ENCODE results near the gene SOWAHD. TPM values are rescaled to one million over a fixed set of nuclear protein-coding genes. Genes with fewer than 3 reads are reported as not detected.

The SOWAHD gene
- 2.2 and 2.3 TPM in 2 replicates for total RNA-seq

GRCh38 chrX:119757979-119758730 is at the start of gene SOWAHD:
TSS of gene SOWAHD (plus strand) at chrX:119758588. CDS start at chrX:119758668, 80 bp downstream.
- intact Hi-C loops (cut with micrococcal nuclease) = loop anchor here (2.0 to 10.0 kb wide), 6 partner anchors 33 to 289 kb away; partner anchors contain the start of genes NKRF, RPL39, SEPTIN6 and SLC25A5

DNA sequence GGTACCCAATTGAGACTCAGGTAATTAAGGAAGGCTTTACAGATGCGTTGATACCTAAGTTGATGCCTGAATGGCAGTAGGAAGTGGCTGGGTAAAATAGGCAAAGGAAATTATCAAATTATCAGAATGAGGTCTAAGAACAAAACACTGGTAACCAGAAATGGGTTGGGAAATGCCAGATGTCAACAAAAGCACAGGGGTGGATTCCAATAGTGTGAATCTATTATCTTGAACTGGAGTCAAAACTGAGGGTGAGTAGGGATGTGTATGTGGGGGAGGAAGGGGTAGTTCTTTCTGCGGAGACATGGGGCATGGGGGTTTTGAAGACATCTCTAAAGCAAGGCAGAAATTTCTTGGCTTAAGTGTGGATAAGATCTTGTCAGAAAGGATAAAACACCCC is 49.5 kb upstream of the SOWAHD start:
- intact Hi-C loops (cut with micrococcal nuclease) = no loop called here

- intact Hi-C loops (cut with micrococcal nuclease) = no loop called here
Measured at GRCh38 chrX:119709630-119710029, 48.8 kb upstream of the SOWAHD start.

GRCh38 chrX:119721487-119721886 is 36.9 kb upstream of the SOWAHD start:
- intact Hi-C loops (cut with micrococcal nuclease) = no loop called here

GRCh38 chrX:119721926-119722325 is 36.5 kb upstream of the SOWAHD start:
- intact Hi-C loops (cut with micrococcal nuclease) = no loop called here

DNA sequence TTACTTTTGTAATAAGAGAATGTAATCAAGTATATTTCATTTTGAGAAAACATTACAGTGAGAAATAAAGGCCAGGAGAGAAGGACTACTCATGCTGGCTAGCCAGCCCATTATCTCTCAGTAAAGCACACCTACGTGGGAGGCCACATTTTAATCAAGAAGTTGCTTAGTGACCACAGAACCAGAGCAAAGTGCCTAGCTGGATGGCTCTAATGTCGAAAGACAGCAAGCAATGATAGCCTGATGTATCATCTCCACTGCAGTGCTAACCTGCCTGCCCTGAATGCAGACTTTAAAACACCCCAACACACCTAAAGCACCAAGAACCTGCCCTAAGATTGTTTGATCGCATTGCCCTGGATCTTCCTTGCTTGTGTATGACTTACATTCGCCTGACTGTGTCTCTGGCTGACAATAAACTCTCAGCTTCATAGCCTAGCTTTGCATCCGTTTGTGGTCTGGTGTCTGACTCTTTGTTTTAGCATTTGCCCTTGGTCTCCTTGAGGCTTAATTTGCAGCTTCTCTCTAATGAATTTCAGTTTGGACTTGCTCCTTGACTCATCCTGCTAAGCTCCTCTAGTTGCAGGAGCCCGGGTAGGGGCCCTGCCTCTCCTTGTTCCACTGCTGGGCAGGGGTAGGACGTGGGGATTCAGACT is 31.4 kb upstream of the SOWAHD start:
- intact Hi-C loops (cut with micrococcal nuclease) = loop anchor here (5.0 kb wide), 1 partner anchor 120 kb away; the partner anchor contains the start of gene NKRF

DNA sequence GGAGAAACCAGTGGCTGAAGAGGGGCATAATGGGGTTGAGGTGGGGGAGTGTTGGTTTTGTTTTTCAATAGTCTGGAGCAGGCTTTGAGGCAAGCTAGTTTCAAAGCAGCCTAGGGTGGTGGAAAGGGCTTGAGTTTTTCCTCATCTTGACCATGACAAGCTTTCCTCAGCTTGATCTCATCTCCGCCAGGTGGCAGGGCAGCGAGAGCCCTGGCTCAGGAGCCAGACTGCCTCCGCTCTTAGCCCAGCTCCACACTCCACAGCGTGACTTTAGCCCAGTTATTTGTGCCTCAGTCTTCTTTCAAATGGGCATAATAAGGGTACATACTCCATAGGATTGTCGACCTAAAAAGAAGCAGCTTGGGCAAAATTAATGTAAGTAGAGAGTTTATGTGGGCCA is 29.9 kb upstream of the SOWAHD start:
- intact Hi-C loops (cut with micrococcal nuclease) = loop anchor here (5.0 kb wide), 1 partner anchor 121 kb away; the partner anchor contains the start of gene NKRF

DNA sequence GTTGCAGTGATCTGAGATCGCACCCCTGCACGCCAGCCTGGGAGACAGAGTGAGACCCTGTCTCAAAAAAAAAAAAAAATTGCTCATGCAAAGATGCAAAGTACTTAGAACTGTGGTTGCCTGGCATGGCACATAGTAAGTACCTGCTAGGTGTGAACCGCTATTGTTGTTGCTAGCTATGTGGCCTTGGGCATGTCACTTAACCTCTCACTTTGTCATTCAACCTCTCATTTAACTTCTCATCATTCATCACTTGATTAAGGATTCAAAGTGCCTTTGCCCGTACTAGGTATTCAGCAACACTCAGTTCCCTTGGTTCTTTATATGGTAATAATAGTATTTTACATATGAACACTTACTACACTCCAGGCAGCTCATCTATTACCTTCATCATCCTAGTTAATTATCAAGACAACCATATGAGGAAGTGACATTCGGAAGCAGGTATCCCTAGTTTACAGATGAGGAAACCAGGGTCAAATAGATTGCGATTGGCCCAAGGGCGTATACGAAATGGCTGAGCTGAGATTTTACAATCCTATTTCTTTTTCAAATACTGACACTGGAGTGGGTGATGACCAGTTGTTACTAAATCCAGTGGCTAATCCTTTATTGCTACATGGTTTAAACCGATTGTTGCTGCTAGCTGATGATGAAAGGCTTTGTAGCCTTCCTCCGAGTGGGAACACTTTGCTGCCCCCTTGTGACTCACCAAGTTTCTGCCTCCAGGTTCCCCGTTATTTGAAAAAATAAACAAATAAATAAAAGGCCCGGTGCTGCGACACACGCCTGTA is 28.8 kb upstream of the SOWAHD start:
- intact Hi-C loops (cut with micrococcal nuclease) = loop anchor here (1.0 to 5.0 kb wide), 3 partner anchors 31 to 213 kb away; partner anchors contain the start of gene NKRF

- intact Hi-C loops (cut with micrococcal nuclease) = no loop called here
Measured at GRCh38 chrX:119734897-119735339, 23.5 kb upstream of the SOWAHD start.

- intact Hi-C loops (cut with micrococcal nuclease) = no loop called here
Measured at GRCh38 chrX:119735467-119735866, 22.9 kb upstream of the SOWAHD start.

DNA sequence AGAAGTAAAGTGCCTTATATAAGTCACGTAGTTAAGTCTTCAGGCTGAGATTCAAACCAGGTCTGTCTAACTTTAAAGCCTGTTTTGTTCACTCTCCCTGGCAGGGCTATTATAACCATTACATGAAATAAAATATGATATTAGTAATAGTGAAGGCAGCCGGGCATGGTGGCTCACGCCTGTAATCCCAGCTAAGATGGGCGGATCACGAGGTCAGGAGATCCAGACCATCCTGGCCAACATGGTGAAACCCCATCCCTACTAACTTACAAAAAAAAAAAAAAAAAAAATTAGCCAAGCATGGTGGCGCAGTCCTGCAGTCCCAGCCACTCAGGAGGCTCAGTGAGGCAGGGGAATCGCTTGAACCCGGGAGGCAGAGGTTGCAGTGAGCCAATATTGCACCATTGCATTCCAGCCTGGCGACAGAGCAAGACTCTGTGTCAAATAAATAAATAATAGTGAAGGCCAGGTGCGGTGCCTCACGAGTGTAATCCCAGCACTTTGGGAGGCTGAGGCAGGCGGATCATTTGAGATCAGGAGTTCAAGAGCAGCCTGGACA is 22.1 kb upstream of the SOWAHD start:
- intact Hi-C loops (cut with micrococcal nuclease) = no loop called here

- intact Hi-C loops (cut with micrococcal nuclease) = no loop called here
Measured at GRCh38 chrX:119738742-119739141, 19.6 kb upstream of the SOWAHD start.

DNA sequence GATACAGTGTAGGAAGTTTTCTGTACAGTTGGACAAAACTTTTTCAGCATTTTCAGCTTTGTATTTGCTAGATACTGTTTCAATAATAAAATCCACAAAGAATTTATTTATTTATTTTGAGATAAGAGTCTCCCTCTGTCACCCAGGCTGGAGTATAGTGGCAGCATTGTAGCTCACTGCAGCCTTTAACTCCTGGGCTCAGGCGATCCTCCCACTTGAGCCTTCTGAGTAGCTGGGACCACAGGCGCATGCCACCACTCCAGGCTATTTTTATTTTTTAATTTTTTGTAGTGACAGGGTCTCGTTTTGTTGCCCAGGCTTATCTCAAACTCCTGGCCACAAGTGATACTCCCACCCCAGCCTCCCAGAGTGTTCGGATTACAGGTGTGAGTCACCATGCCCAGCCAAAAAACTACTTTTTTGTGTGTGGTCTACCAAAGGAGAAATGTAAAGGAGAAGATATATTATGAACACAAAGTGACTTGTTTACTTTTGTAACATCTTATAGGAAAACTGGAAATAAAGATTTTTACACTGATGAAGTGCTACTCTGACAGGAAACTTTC is 13.0 kb upstream of the SOWAHD start:
- intact Hi-C loops (cut with micrococcal nuclease) = no loop called here

GRCh38 chrX:119750131-119750530 is 8.3 kb upstream of the SOWAHD start:
- intact Hi-C loops (cut with micrococcal nuclease) = loop anchor here (10.0 kb wide), 1 partner anchor 235 kb away; no protein-coding TSS in a partner anchor

DNA sequence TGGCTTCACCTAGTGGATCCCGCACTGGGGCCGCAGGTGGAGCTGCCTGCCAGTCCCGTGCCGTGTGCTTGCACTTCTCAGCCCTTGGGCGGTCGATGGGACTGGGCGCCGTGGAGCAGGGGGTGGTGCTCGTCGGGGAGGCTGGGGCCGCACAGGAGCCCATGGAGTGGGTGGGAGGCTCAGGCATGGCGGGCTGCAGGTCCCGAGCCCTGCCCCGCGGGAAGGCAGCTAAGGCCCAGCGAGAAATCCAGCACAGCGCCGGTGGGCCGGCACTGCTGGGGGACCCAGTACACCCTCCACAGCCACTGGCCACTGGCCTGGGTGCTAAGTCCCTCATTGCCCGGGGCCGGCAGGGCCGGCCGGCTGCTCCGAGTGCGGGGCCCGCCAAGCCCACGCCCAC is 7.6 kb upstream of the SOWAHD start:
- intact Hi-C loops (cut with micrococcal nuclease) = loop anchor here (10.0 kb wide), 1 partner anchor 236 kb away; no protein-coding TSS in a partner anchor

DNA sequence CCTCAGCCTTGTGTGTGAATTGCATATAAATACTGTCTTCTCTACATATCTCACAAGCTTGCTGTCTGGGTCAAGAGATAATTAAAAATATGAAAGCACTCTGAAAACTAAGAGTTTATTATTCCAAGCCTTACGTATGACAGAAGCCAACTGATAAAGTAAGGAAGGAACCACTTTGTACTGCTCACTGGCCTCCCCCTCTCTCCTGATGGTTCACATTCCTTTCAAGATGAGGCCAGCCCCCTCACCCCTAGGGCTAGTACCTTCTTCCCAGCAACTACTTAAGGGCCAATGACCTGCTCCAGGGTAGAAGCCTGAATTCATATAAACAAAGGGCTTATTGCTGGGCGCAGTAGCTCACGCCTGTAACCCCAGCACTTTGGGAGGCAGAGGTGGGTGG is 5.4 kb upstream of the SOWAHD start:
- intact Hi-C loops (cut with micrococcal nuclease) = loop anchor here (10.0 kb wide), 1 partner anchor 238 kb away; no protein-coding TSS in a partner anchor

- intact Hi-C loops (cut with micrococcal nuclease) = loop anchor here (10.0 kb wide), 1 partner anchor 239 kb away; no protein-coding TSS in a partner anchor
Measured at GRCh38 chrX:119753639-119754257, 4.6 kb upstream of the SOWAHD start.

GRCh38 chrX:119755981-119756533 is 2.3 kb upstream of the SOWAHD start:
- intact Hi-C loops (cut with micrococcal nuclease) = loop anchor here (1.0 to 10.0 kb wide), 7 partner anchors 35 to 287 kb away; partner anchors contain the start of genes NKRF, RPL39, SEPTIN6 and SLC25A5

DNA sequence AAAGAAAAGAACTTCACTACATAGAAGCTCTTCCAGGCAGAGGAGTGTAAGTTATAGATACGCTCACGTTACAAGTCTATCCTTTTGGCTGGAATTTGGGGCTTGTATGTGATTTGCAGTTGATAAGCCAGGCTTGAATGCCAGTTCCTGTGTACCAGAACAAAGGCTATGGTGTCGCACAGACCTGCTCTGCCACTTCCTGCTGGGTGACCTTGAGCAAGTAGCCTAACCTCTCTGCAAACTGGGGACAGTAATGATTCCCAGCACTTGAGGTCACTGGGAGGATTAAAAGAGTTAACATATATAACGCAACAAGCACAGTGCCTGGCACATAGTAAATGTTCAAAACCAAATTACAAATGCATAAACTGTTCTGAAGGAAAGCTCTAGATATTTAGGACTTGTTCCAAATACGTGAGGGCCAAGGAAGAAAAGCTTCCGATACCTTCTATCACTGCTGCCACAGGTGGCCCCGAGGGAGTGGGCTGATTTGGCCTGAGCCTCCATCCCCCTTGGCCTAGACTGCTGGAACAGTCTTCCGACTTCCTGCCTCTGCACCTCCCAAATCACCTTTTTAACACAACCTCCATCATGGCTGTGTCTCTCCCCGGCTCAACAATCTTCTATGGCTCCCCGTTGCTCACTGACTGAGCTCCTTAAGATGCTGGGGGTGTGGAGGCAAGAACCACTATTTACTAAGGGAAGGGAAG is 1.3 kb upstream of the SOWAHD start:
- intact Hi-C loops (cut with micrococcal nuclease) = loop anchor here (1.0 to 10.0 kb wide), 7 partner anchors 34 to 288 kb away; partner anchors contain the start of genes NKRF, RPL39, SEPTIN6 and SLC25A5

All from T-helper 2 cell treated with Interferon-gamma antibody and Interleukin-4, amounts not matched to agents 100 ng/mL and 5 ng/mL, for 36 hours (primary cell).